Smooth muscle cell (in vitro differentiated cells): Measurements from ENCODE around the gene RPS27L. TPM values are rescaled to one million over a fixed set of nuclear protein-coding genes. Genes with fewer than 3 reads are reported as not detected.

Source experiments
- DNase-seq: peaks from one replicate; lab custom pipeline; 2025; ENCODE audit not compliant: unreplicated experiment; lab: John Stamatoyannopoulos, UW
- H2AFZ ChIP-seq: fragments of 200-600 bp; sonication (generic); 2 replicates; pipeline ENCODE4 v1.6.0; 2016; ENCODE audit warnings: antibody characterized with exemption, low read depth, mild to moderate bottlenecking
- H3F3A ChIP-seq: fragments of 200-600 bp; sonication (generic); 2 replicates; pipeline ENCODE4 v1.6.0; 2017; ENCODE audit warnings: antibody characterized with exemption, low read depth
- H3K27ac ChIP-seq: fragments of 200-600 bp; sonication (generic); 2 replicates; pipeline ENCODE4 v1.5.1; 2016; ENCODE audit warnings: low read depth, mild to moderate bottlenecking
- H3K27me3 ChIP-seq: fragments of 200-600 bp; sonication (generic); 2 replicates; pipeline ENCODE4 v1.6.1; 2016; ENCODE audit warnings: low read depth, mild to moderate bottlenecking
- H3K36me3 ChIP-seq: fragments of 200-600 bp; sonication (generic); 2 replicates; pipeline ENCODE4 v1.5.1; 2016; ENCODE audit warnings: low read depth
- H3K4me1 ChIP-seq: fragments of 200-600 bp; sonication (generic); 2 replicates; pipeline ENCODE4 v1.5.1; 2016; ENCODE audit warnings: low read depth
- H3K4me2 ChIP-seq: fragments of 200-600 bp; sonication (generic); 2 replicates; pipeline ENCODE4 v1.6.0; 2016; ENCODE audit warnings: mild to moderate bottlenecking
- H3K4me3 ChIP-seq: fragments of 200-600 bp; sonication (generic); 2 replicates; pipeline ENCODE4 v1.5.1; 2016; ENCODE audit warnings: mild to moderate bottlenecking
- H3K79me2 ChIP-seq: fragments of 200-600 bp; sonication (generic); 2 replicates; pipeline ENCODE4 v1.6.0; 2016; ENCODE audit warnings: low read depth, mild to moderate bottlenecking
- H3K9ac ChIP-seq: fragments of 200-600 bp; sonication (generic); 2 replicates; pipeline ENCODE4 v1.6.0; 2016; ENCODE audit warnings: low read depth
- H3K9me3 ChIP-seq: fragments of 200-600 bp; sonication (generic); replicated peaks from 2 replicates; pipeline ENCODE4 v1.5.1; 2016; ENCODE audit warnings: low read depth
- H4K20me1 ChIP-seq: fragments of 200-600 bp; sonication (generic); 2 replicates; pipeline ENCODE4 v1.6.0; 2016; ENCODE audit warnings: low read depth
- CTCF ChIP-seq: fragments of 200-600 bp; sonication (generic); IDR thresholded peaks from 2 replicates; pipeline ENCODE4 v1.5.1; 2017; ENCODE audit warnings: borderline replicate concordance, mild to moderate bottlenecking, antibody characterized with exemption; ENCODE audit not compliant: insufficient read depth, poor library complexity, severe bottlenecking
- WGBS: methylation state at CpG from one replicate; pipeline ENCODE4 v1.1.7; 2016; ENCODE audit warnings: low lambda C conversion rate; 5-methylcytosine and 5-hydroxymethylcytosine counted together
- polyA plus RNA-seq: library from polyadenylated mRNA; unstranded; fragments of >200 nt; fragmentation: Nextera tagmentation; extraction: Ambion mirVana; gene quantifications from 2 replicates; pipeline ENCODE4 v1.2.1, GENCODE V29; 2016
- total RNA-seq: library from RNA; depleted of rRNA; stranded (reverse); fragments of >200 nt; gene quantifications from 2 replicates; pipeline ENCODE4 v1.2.3, GENCODE V29; 2014

The RPS27L gene
- total and polyA plus RNA-seq, 2 experiments from 2014 or later: 180 to 641 TPM

GRCh38 chr15:63187589-63188226, 30.4 kb upstream of the RPS27L start:
- 85% methylated on average over 5 of the region's 5 CpGs for WGBS
- TF ChIP-seq CTCF: no peak

GRCh38 chr15:63186065-63186464, 28.8 kb upstream of the RPS27L start:
- Histone ChIP-seq H3F3A (no peaks in the 10 kb centered on the region), H4K20me1 (peaks cover 6% of the 10 kb centered on the region), H3K36me3 (no peaks in the 10 kb centered on the region), H3K4me2 (peak overlapping the region; percentile 4), H3K27ac (peak overlapping the region; percentile 22), H3K4me3 (no peak overlapping the region), H3K27me3 (no peaks in the 10 kb centered on the region), H3K9ac (no peak overlapping the region), H2AFZ (peak overlapping the region; percentile 25), H3K9me3 (no peaks in the 10 kb centered on the region), H3K79me2 (peaks cover 3% of the 10 kb centered on the region), H3K4me1 (peaks cover 22% of the 10 kb centered on the region)
- no peak for DNase-seq
- 48% methylated on average over 2 of the region's 2 CpGs for WGBS
- TF ChIP-seq CTCF: no peak

More at GRCh38 chr15:63187589-63188226, 30.4 kb upstream of the RPS27L start:
- Histone ChIP-seq H2AFZ (no peak overlapping the region), H3K4me3 (no peak overlapping the region), H3K9me3 (no peaks in the 10 kb centered on the region), H3K27me3 (no peaks in the 10 kb centered on the region), H3K4me2 (no peak overlapping the region), H3K9ac (no peak overlapping the region), H3K36me3 (no peaks in the 10 kb centered on the region), H3F3A (no peaks in the 10 kb centered on the region), H3K79me2 (peaks cover 20% of the 10 kb centered on the region), H3K27ac (no peak overlapping the region), H4K20me1 (peaks cover 14% of the 10 kb centered on the region), H3K4me1 (peaks cover 29% of the 10 kb centered on the region)
- no peak for DNase-seq

GRCh38 chr15:63185206-63185605, 27.9 kb upstream of the RPS27L start:
- no peak overlapping the region for H3K9ac ChIP-seq
- H4K20me1 ChIP-seq: no peaks in the 10 kb centered on the region
- no peak for DNase-seq
- H3K79me2 ChIP-seq: no peaks in the 10 kb centered on the region
- no peak overlapping the region for H3K4me3 ChIP-seq
- H3K4me1 ChIP-seq: peaks cover 15% of the 10 kb centered on the region
- no peaks in the 10 kb centered on the region for H3K9me3 ChIP-seq
- WGBS: 42% methylated on average over 2 of the region's 2 CpGs
- H3K27me3 ChIP-seq: no peaks in the 10 kb centered on the region
- H2AFZ ChIP-seq: peak overlapping the region; percentile 46
- H3K4me2 ChIP-seq: no peak overlapping the region
- no peak overlapping the region for H3K27ac ChIP-seq
- no peaks in the 10 kb centered on the region for H3F3A ChIP-seq
- no peak for TF ChIP-seq CTCF
- no peaks in the 10 kb centered on the region for H3K36me3 ChIP-seq

GRCh38 chr15:63181648-63182047, 24.4 kb upstream of the RPS27L start:
- Histone ChIP-seq H3K4me1 (no peaks in the 10 kb centered on the region), H3K27ac (no peak overlapping the region), H3K4me3 (no peak overlapping the region), H3K9ac (no peak overlapping the region), H3K9me3 (no peaks in the 10 kb centered on the region), H4K20me1 (no peaks in the 10 kb centered on the region), H3K79me2 (no peaks in the 10 kb centered on the region), H3F3A (no peaks in the 10 kb centered on the region), H2AFZ (no peak overlapping the region), H3K27me3 (no peaks in the 10 kb centered on the region), H3K36me3 (no peaks in the 10 kb centered on the region), H3K4me2 (no peak overlapping the region)
- no peak for DNase-seq
- TF ChIP-seq CTCF: no peak
- 88% methylated on average over 2 of the region's 2 CpGs for WGBS
